Stimulated activated naive B cell treated with anti-CD40 and anti-IgM and Interleukin-4, amounts not matched to agents 10 μg/mL and 1 μg/mL and 100 μg/mL, for 72 hours (primary cell): ENCODE results near the gene NECTIN4.

Source experiments
- ATAC-seq, 2 donors: fragments of 150-1000 bp; cut with Tn5 transposase; replicated peaks; 2 replicates each; pipeline ENCODE4 v1.10.0; 2021; ENCODE audit warnings: moderate library complexity in 1 of 2
- DNase-seq: peaks from one replicate; pipeline ENCODE4 v3.0.0; 2021
- H3K27ac Mint-ChIP-seq: one replicate; pipeline ENCODE4 v1.8.0; 2022; ENCODE audit warnings: mild to moderate bottlenecking, mixed read lengths
- H3K27me3 Mint-ChIP-seq, 2 donors: one replicate each; pipeline ENCODE4 v1.8.0; 2022; ENCODE audit warnings: mixed read lengths in 2 of 2
- H3K36me3 Mint-ChIP-seq, 2 donors: one replicate each; pipeline ENCODE4 v1.8.0; 2022; ENCODE audit warnings: mixed read lengths in 2 of 2, mild to moderate bottlenecking in 1 of 2
- H3K4me1 Mint-ChIP-seq, 2 donors: one replicate each; pipeline ENCODE4 v1.8.0; 2022; ENCODE audit warnings: mixed read lengths in 2 of 2, mild to moderate bottlenecking in 1 of 2
- H3K4me3 Mint-ChIP-seq, 2 donors: one replicate each; pipeline ENCODE4 v1.8.0; 2022; ENCODE audit warnings: mild to moderate bottlenecking in 2 of 2, mixed read lengths in 2 of 2, moderate library complexity in 1 of 2
- H3K9me3 Mint-ChIP-seq, 2 donors: one replicate each; pipeline ENCODE4 v1.8.0; 2022; ENCODE audit warnings: mixed read lengths in 2 of 2, mild to moderate bottlenecking in 1 of 2

NECTIN4 gene

GRCh38 chr1:161082483-161082882 is 6.9 kb downstream of the NECTIN4 start:
- Mint-ChIP-seq H3K9me3 (no peaks in the 10 kb centered on the region), H3K27me3 (peaks cover 4 to 16% of the 10 kb centered on the region in 2 donors), H3K27ac (peak overlapping the region; percentile 48), H3K4me1 (no peaks in the 10 kb centered on the region), H3K36me3 (no peaks in the 10 kb centered on the region), H3K4me3 (no peak overlapping the region)
- DNase-seq: no peak
- ATAC-seq: no peak

- Mint-ChIP-seq H3K4me3 (no peak overlapping the region), H3K9me3 (no peaks in the 10 kb centered on the region), H3K27me3 (peaks cover 4 to 14% of the 10 kb centered on the region in 2 donors), H3K36me3 (no peaks in the 10 kb centered on the region), H3K27ac (no peak overlapping the region), H3K4me1 (no peaks in the 10 kb centered on the region)
- ATAC-seq: no peak
- no peak for DNase-seq
Observed at GRCh38 chr1:161081519-161081918, 7.8 kb downstream of the NECTIN4 start.

- no peak for DNase-seq
- H3K27ac Mint-ChIP-seq: no peak overlapping the region
- H3K9me3 Mint-ChIP-seq: no peaks in the 10 kb centered on the region
- H3K27me3 Mint-ChIP-seq: peaks cover 4 to 8% of the 10 kb centered on the region in 2 donors
- no peaks in the 10 kb centered on the region for H3K4me1 Mint-ChIP-seq
- ATAC-seq: no peak
- no peak overlapping the region for H3K4me3 Mint-ChIP-seq
- H3K36me3 Mint-ChIP-seq: no peaks in the 10 kb centered on the region
Observed at GRCh38 chr1:161080441-161081405, 8.6 kb downstream of the NECTIN4 start.

- Mint-ChIP-seq H3K27me3 (peaks cover 4 to 6% of the 10 kb centered on the region in 2 donors), H3K4me3 (no peak overlapping the region), H3K36me3 (no peaks in the 10 kb centered on the region), H3K4me1 (no peaks in the 10 kb centered on the region), H3K9me3 (no peaks in the 10 kb centered on the region), H3K27ac (no peak overlapping the region)
- DNase-seq: no peak
- no peak for ATAC-seq
Observed at GRCh38 chr1:161079436-161080110, 9.8 kb downstream of the NECTIN4 start.

- H3K27me3 Mint-ChIP-seq: peaks cover 4 to 6% of the 10 kb centered on the region in 2 donors
- DNase-seq (no peak), ATAC-seq (no peak)
- H3K36me3 Mint-ChIP-seq: no peaks in the 10 kb centered on the region
- no peak overlapping the region for H3K4me3 Mint-ChIP-seq
- peaks cover 0 to 3% of the 10 kb centered on the region in 2 donors for H3K4me1 Mint-ChIP-seq
- H3K9me3 Mint-ChIP-seq: no peaks in the 10 kb centered on the region
- H3K27ac Mint-ChIP-seq: no peak overlapping the region
Observed at GRCh38 chr1:161077426-161077825, 11.9 kb downstream of the NECTIN4 start.

GRCh38 chr1:161076410-161076809 is 12.9 kb downstream of the NECTIN4 start:
- no peaks in the 10 kb centered on the region for H3K36me3 Mint-ChIP-seq
- DNase-seq (no peak), ATAC-seq (no peak)
- no peak overlapping the region for H3K4me3 Mint-ChIP-seq
- no peak overlapping the region for H3K27ac Mint-ChIP-seq
- no peaks in the 10 kb centered on the region for H3K9me3 Mint-ChIP-seq
- peaks cover 4 to 5% of the 10 kb centered on the region in 2 donors for H3K27me3 Mint-ChIP-seq
- peaks cover 8% of the 10 kb centered on the region in 2 donors for H3K4me1 Mint-ChIP-seq

- ATAC-seq: no peak
- no peak overlapping the region for H3K4me3 Mint-ChIP-seq
- peaks cover 13 to 23% of the 10 kb centered on the region in 2 donors for H3K4me1 Mint-ChIP-seq
- DNase-seq: no peak
- H3K27me3 Mint-ChIP-seq: no peaks in the 10 kb centered on the region
- no peaks in the 10 kb centered on the region for H3K9me3 Mint-ChIP-seq
- H3K36me3 Mint-ChIP-seq: no peaks in the 10 kb centered on the region
- H3K27ac Mint-ChIP-seq: peak overlapping the region; percentile 42
Observed at GRCh38 chr1:161074676-161075368, 14.5 kb downstream of the NECTIN4 start.

- ATAC-seq (no peak), DNase-seq (no peak)
- H3K4me1 Mint-ChIP-seq: peaks cover 13 to 24% of the 10 kb centered on the region in 2 donors
- H3K27ac Mint-ChIP-seq: no peak overlapping the region
- peaks cover 9% of the 10 kb centered on the region in 2 donors for H3K36me3 Mint-ChIP-seq
- H3K4me3 Mint-ChIP-seq: no peak overlapping the region
- no peaks in the 10 kb centered on the region for H3K9me3 Mint-ChIP-seq
- no peaks in the 10 kb centered on the region for H3K27me3 Mint-ChIP-seq
Observed at GRCh38 chr1:161073474-161074121, 15.8 kb downstream of the NECTIN4 start.

- Mint-ChIP-seq H3K9me3 (no peaks in the 10 kb centered on the region), H3K36me3 (peaks cover 12 to 15% of the 10 kb centered on the region in 2 donors), H3K27me3 (no peaks in the 10 kb centered on the region), H3K4me1 (peaks cover 17 to 31% of the 10 kb centered on the region in 2 donors), H3K4me3 (no peak overlapping the region), H3K27ac (peak overlapping the region; percentile 11)
- DNase-seq: no peak
- no peak for ATAC-seq
Observed at GRCh38 chr1:161072751-161073449, 16.5 kb downstream of the NECTIN4 start.

- peaks cover 24 to 41% of the 10 kb centered on the region in 2 donors for H3K4me1 Mint-ChIP-seq
- ATAC-seq (peak in 1 of 2 donors; percentile 15), DNase-seq (peak; percentile 36)
- H3K9me3 Mint-ChIP-seq: no peaks in the 10 kb centered on the region
- no peaks in the 10 kb centered on the region for H3K27me3 Mint-ChIP-seq
- no peak overlapping the region for H3K4me3 Mint-ChIP-seq
- peak overlapping the region; percentile 42 for H3K27ac Mint-ChIP-seq
- H3K36me3 Mint-ChIP-seq: peaks cover 21 to 25% of the 10 kb centered on the region in 2 donors
Observed at GRCh38 chr1:161071886-161072371, 17.4 kb downstream of the NECTIN4 start.

- H3K9me3 Mint-ChIP-seq: no peaks in the 10 kb centered on the region
- ATAC-seq (no peak), DNase-seq (no peak)
- no peak overlapping the region for H3K4me3 Mint-ChIP-seq
- peaks cover 26 to 34% of the 10 kb centered on the region in 2 donors for H3K36me3 Mint-ChIP-seq
- no peak overlapping the region for H3K27ac Mint-ChIP-seq
- H3K4me1 Mint-ChIP-seq: peaks cover 30 to 53% of the 10 kb centered on the region in 2 donors
- no peaks in the 10 kb centered on the region for H3K27me3 Mint-ChIP-seq
Observed at GRCh38 chr1:161070761-161071160, 18.6 kb downstream of the NECTIN4 start.

- Mint-ChIP-seq H3K27me3 (no peaks in the 10 kb centered on the region), H3K9me3 (no peaks in the 10 kb centered on the region), H3K36me3 (peaks cover 28 to 34% of the 10 kb centered on the region in 2 donors), H3K27ac (peak within 1 kb of the TSS; percentile 94), H3K4me3 (peak within 1 kb of the TSS; percentile 90 to 97), H3K4me1 (peaks cover 30 to 58% of the 10 kb centered on the region in 2 donors)
- ATAC-seq (peak; percentile 89 to 90), DNase-seq (peak; percentile 87)
Observed at GRCh38 chr1:161069731-161070270, 19.6 kb downstream of the NECTIN4 start, which contains the start of gene ARHGAP30. ARHGAP30 (minus strand) TSS chr1:161069891; CDS start chr1:161069624, 267 bp downstream.

GRCh38 chr1:161069241-161069640 is 20.1 kb downstream of the NECTIN4 start:
- no peak for DNase-seq
- peak in 1 of 2 donors; percentile 0 for ATAC-seq
- H3K36me3 Mint-ChIP-seq: peaks cover 33 to 39% of the 10 kb centered on the region in 2 donors

More at GRCh38 chr1:161069241-161069640, 20.1 kb downstream of the NECTIN4 start:
- Mint-ChIP-seq H3K4me3 (peak overlapping the region; percentile 90 to 97), H3K4me1 (peaks cover 33 to 64% of the 10 kb centered on the region in 2 donors), H3K27me3 (no peaks in the 10 kb centered on the region), H3K9me3 (no peaks in the 10 kb centered on the region), H3K27ac (peak overlapping the region; percentile 94)
